NCI-H345 treated with DMSO at 0.1 percent for 48 hours (cell line): ENCODE results near the gene MAP7D1.

Experiments
- DNase-seq: peaks from one replicate; lab custom pipeline; 2025; ENCODE audit not compliant: unreplicated experiment; lab: John Stamatoyannopoulos, UW

The MAP7D1 gene

DNA sequence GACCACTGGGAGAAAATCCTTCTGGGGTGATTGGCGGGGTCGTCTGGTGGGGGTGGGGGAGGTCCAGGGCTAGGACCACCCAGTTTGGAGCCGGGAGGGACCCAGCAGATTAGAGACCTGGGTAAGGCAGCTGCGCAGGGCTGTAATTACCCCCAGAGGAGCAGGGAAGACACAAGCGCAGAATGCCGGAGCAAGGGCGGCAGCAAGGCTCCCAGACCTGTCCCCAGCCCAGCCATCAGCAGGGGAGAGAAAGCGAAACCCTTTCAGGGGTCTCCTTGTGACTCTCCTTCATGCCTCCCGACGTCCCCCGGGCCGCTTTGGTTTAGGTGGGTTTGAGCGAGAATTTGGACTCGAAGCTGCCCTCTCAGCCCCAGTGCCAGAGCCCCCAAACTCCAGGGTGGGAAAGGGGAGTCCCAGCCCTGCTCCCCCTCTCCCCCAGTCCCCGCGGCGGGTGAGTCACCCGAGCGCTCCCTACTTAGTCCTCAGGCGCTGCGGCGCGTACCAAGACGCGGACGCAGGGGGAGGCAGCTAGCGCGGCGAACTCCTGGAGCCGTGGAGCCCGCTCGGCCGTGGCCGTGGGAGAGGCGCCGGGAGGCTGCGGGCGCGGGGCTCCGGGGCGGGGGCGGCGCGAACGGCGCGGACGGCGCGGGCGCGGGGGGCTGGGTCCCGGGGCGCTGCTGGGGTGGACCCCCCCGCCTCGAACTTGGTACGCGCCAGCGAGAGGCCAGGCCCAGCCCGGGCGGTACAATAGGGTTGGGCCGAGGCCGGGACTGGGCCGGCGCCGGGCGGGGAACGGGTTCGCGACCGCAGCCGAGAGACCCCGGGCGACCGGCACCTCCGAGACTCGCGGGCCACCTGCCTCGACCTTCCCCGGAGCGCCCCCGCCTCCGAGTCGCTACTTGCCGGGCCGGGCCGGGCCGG lies at the start of gene MAP7D1:
MAP7D1 (plus strand) TSS at position 753 of the 921 bp plus-strand sequence. CDS start 258 bp downstream, outside the sequence.
- DNase-seq = peak; percentile 60

DNA sequence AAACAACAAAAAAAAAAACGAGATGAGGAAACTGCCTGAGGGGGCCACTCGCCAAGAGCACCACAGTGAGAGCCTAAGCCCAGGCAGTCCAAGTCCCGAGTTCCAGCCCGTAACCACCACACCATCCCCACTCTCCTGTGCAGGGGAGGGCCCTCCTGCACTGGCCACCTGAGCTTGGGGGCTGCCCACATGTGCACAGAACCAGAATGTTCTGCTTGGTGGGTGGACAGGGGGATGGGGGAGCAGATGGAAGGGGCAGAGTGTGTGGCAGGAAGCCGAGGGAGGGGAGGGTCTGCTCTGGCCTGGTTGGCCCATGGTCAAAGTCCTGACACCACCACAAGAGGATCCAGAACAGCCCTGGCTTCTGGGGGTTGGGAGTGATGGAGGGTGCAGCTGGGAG lies 49.7 kb upstream of the MAP7D1 start:
- no peak for DNase-seq

DNA sequence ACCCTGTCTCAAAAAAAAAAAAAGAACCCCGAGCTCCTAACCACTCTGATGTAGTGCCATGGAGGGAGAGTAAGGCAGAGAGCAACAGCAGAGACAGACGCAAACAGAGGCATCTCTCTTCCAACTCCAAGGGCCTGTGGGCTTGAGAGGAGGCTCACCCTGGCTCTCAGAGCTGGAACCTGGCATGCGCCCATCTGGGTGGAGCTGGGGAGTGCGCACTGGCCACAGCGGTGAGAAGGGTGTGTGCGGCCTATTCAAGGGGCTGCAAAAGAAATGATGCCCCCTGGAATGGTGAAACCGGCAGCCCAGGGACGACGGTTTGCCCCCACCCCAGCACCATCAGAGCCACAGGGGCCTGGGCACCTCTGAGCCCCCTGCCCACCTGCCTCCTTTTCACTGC lies 48.6 kb upstream of the MAP7D1 start:
- DNase-seq = no peak

DNA sequence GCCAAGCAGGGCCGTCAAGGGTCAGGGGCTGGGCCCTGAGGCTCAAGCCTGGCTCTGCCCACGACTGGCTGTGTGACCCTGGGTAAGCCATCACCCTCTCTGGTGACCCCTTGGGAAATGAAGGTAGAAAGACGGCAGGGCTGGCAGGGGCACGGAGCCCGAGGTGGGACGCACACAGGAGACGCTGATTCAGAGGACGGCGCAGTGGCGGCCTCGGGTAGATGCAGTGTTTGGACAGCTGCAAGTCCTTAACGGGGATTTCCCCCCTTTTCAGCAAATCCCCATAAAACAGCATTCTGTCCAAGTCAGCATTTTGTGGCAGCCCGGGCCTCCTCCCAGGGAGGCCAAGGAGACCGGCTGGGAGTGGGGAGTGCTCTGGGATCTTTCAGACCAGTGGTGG lies 47.6 kb upstream of the MAP7D1 start:
- DNase-seq = no peak

DNA sequence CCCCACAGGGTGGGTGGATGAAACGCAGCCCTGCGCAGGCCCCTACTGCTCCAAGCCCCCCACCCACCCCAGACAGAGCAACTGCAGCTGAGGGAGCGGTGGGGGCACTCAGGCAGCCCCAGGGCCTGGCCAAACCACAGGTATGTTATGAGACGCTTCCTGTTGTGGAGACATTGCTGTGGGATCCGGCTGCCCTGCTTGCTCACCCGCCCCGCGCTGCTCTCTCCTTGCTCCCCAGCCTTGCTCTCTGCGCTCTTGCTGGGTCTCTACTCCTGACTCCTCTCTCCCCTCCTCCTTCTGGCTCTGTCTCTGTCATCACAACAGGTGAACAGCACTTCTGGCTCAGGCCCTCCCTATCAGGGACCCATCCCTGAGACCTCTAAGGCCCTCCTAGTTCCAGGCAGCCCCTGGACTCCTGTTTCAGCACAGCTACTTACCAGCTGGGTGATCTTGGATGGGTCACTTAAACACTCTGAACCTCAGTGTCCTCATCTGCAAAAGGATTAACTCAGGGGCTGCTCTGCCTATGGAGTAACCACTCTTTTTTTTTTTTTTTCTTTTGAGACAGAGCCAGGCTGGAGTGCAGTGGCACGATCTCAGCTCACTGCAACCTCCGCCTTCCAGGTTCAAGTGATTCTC lies 46.8 kb upstream of the MAP7D1 start:
- no peak for DNase-seq

DNA sequence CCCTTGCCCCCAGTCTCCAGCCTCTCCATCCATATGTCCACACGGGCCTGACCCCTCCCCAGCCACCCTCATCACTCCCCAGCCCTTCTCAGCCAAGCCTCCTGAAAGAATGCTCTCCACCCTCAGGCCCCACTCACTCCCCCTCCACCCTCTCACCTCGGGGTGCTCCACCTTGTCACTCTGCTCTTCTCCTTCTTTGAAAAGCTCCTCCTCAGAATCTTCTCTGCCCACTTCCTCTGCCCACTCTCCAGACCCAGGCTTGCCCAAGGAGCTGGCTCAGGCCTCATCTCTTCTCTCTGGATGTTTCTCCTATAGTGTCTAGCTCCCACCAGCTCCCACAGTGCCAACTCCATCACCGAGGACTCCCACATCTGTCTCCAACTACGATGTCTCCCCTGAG lies 44.8 kb upstream of the MAP7D1 start:
- no peak for DNase-seq

DNA sequence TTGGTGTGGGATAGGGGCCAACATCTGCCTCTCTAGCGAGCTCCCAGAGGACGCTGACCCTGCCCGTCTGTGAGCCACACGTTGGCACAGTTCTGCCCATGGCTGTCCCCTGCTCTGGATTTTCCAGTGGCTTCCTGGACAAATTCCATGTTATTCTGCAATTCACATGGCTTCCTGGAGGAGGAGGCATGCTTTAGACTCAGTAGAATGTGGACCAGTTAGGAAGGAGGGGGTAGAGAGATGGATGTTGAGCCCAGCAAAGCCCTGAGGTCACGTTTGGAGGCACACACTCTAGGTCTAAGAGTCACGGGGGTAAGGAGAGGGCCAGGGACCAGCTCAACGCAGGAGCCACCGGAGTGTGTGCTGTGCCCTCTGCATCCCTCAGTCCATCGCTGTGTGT lies 43.1 kb upstream of the MAP7D1 start:
- no peak for DNase-seq

DNA sequence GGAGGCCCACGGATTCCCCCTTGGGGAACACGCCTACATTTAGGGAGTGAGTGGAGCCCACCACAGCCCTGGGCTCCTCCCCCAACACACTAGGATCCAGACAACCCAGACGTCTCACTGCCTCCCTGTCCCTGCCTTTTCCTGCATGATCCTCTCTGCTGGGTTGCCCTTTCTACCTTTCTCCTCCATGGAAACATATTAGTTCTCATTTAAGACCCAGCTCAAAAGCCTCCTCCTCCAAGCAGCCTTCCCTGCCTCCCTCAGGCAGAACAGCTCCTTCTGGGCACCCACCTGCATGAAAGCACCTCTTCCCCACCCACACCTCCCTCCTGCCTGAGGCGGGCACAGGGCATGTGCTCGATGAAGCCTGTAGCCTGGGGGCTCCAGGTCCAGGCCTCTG lies 41.6 kb upstream of the MAP7D1 start:
- DNase-seq = no peak

DNA sequence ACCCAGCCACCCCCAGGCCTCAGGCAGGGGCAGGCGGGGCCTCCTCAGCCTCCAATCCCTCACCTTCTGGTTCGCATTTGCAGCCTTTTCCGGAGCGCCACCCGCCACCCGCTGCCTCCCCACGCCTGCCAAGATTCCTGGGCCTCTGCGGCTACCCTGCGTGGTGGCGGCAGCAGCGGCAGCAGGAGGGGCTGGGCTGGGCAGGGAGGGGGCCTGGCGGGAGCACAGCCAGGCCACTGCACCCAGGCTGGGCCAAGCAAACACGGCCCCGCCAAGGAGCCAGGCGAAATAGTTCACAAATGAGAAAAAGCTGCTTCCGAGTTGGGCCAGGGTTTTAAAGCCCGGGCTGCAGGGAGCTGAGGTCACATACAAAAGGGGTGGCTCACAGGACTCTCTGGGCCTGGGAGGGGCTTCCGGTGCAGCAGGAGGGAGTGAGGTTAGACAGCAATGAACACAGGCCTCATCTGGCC lies 40.7 kb upstream of the MAP7D1 start:
- DNase-seq = no peak

DNA sequence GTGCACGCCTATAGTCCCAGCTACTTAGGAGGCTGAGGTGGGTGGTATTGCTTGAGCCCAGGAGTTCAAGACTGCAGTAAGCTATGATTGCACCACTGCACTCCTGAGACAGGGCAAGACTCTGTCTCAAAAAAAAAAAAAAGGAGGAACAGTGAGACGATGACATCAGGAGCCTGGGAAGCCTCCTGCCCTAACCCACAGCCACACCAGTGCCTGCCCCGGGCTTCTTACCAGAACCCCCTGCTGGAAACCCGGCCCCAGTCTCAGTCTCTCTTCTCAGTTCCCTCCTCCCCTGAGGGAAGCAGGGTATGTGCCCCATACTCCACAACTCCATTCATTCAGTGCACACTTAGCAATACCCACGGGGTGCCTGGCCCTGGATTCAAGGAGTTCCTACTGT lies 40.0 kb upstream of the MAP7D1 start:
- DNase-seq = no peak

DNA sequence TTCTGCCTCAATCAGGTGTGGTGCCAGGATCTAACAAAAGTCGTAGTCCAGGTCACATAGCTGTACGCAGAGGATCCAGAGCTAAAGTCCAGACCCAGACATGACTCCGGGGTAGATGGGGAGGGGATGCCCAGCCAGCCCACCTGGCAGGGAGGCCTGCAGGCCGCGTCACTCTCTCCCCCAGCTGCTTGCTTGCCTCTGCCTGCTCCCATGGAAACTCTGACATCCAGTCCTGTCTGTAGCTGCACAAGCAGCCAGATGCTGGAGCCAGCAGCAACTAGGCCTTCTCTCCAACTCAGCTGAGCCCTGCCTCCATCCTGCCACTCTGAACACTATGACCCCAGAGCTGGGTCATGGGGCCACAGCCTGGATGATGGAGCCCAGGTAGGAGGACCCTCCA lies 39.1 kb upstream of the MAP7D1 start:
- no peak for DNase-seq

DNA sequence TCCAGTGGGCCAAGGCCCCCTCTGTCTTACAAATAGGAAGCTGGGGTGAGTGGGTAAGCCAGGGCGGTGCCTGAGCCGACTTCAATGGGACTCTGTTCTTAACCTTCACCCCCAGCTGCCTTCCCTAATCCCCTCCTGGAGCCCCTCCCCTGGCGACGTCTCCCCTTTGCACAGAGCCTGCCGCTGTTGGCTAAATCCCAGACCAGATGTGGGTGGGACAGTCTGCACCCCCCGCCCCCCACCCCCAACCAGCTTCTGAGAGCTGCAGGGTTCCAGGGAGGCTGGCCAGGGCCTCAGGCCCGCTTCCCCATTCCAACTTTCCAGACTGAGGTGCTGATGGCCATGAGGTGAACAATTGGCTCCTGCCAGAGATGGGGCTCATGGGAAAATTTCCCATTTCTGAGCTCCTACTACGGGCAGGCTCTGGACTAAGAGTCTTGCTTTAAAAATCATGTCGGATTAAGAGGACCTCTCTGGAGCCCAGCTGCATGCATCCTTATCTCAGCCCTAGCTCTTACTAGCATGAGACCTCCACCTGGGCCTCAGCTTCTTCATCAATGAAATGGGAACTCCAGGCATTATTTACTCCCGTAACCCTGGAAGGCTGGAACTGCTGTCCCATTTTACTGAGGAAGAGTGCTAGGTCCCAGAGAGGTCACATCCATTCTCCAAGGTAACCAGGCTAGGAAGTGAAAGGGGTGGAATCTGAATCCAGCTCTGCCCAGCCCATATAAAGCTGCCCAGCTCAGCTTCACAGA lies 37.3 kb upstream of the MAP7D1 start:
- no peak for DNase-seq

DNA sequence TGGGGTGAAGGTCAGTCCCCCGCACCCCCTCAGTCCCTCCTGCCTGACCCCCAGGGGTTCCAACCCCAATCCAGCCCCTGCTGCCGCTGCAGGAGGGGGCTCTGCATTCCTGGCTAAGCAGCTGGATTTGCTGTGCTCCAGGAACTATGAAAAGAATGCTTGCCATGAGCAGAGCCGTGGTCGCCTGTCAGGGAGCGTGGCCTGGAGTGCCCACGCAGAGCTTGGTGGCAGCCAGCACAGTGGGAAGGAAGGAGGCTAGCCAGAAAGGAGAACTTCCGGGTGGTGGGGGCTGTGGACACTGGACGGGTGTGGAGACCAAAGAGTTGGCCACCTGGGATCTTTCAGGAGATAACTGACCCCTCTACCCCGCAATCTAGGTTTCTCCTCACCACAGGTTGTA lies 36.5 kb upstream of the MAP7D1 start:
- DNase-seq = no peak

DNA sequence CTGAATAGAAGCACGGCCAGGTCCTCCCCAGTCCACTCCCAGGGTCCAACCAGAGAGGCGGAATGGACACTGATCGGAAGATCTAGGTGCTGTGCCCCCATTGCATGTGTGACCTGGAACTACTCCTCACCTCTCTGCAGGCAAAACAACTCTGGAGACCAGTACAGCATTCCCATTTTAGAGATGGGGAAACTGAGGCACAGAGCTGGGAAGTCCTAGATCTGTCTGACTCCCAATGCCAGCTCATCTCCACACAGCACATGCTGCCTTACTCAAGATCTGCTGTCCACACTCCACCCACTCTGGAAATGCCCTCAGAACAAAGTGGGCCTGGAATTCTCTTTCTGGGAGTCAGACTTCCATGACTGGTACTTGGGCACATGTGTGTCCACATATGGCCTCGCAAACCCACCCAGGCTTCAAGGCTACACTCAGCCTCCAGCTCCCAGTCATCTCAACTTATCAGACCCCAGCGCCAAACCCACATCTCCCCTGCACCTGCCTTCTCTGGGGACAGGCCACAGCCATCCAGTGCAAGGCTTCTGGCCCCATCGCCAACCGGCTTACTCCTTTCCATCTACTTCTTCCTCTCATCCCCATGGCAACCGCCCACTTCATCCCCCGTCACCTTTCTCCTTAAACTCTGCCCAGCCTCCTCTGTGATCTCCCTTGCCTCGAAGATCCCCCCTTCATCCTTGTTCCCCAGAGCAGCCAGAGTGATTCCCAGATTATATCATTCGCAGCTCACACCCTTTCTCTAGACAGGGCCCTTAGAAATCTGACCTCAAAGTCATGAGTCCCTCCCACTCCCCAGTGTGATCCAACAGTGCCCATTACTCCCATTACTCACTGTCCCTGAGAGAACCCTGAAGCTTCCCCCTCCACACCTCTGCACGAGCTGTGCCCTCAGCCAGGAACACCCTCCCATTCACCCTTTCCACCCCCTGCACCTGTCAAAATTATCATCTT lies 33.6 kb upstream of the MAP7D1 start:
- DNase-seq = no peak

DNA sequence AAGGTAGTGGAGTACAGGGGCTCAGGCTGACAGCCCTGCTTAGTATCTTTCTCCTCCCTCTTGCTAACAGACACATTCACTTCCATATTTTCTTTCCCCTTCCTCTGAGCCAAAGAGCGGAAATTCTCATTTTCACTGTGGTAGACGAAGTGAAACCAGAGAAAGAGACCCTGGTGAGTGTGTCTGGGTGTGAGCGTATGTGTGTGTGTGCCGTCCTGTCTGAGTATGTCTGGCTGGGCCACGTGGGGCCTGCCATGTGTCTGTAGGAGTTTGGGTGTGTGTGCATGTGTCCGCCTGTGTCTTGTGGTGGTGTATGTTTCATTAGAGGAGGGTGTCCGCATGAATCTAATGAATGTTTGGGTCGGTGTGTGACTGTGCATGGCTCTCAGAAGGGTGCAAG lies 32.6 kb upstream of the MAP7D1 start:
- DNase-seq = no peak

DNA sequence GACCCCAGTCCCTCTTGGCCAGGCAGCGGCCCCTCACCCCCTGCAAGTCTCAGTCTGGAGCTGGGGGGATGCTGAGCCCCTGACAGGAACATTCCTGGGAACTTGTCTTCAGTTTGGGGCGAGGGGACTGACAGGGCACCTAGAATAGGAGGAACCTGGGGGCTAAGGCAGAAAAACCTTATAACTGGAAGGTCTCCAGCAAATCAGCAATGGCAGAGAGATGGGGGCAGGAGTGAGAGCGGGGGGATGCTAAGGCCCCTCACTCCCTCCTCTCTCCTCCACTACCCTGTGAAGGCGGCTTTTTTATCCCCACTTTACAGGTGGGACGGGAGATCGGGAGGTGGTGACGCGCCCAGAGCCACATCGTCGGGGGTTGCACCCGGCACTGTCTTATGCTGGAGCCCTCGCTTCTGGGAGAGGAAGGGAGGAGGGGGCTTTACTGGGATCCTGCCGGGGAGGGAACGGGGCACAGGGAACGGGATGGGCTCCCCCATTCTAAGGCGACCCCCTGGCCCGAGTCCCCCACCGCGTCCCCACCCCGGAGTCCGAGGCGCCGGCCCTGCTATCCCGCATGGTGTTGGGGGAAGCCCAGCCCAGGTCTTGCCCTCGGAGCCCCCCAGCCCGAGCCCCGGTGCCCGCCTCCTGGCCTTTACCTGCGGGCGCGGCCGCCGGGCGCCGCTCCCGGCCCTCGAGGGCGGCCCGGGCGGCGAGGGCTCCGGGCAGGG lies 31.4 kb upstream of the MAP7D1 start:
- DNase-seq = no peak

DNA sequence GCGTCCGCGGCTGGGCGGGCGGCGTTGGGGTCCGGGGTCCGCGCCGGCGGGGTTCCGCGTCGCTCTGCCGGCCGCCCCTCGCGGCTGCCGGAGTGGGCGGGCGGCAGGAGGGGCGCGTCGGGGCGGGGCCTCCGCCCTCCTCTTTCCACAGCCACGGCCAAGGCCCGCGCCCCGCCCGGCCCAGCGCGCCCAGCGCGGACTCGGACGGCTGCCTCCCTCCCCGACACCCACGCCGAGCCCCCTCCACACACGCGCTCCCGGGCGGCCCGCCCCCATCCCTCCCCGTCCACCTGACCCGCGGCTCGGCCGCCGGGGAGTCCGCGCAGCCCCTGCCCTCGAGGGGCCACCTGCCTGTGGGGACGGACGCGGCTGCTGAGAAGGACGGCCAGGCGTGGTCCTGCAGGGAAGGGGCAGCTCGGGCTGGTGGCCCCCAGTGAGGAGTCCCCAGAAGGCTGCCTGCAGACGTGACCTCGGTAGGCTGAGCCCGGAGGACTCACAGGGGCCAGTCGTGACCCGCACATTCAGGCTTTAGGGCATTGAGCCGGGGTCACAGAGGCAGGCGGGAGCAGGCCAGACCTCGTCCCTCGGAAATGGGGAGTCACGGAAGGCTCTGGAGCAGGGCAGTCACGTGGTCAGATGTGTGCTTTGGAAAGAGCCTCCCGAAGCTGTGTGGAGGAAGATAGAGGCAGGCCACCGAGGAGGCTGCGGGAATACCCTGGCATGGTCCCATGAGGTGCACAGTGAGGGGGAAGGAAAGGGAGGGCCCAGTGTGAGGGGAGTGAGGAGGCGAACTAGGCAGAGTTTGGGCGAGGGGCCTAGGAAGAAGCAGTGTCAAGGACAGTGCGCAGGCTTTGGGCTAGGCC lies 30.6 kb upstream of the MAP7D1 start, which contains the start of gene COL8A2:
COL8A2 (minus strand) TSS at position 94 of the 863 bp plus-strand sequence. CDS start 24,980 bp downstream, outside the sequence.
- DNase-seq = no peak

DNA sequence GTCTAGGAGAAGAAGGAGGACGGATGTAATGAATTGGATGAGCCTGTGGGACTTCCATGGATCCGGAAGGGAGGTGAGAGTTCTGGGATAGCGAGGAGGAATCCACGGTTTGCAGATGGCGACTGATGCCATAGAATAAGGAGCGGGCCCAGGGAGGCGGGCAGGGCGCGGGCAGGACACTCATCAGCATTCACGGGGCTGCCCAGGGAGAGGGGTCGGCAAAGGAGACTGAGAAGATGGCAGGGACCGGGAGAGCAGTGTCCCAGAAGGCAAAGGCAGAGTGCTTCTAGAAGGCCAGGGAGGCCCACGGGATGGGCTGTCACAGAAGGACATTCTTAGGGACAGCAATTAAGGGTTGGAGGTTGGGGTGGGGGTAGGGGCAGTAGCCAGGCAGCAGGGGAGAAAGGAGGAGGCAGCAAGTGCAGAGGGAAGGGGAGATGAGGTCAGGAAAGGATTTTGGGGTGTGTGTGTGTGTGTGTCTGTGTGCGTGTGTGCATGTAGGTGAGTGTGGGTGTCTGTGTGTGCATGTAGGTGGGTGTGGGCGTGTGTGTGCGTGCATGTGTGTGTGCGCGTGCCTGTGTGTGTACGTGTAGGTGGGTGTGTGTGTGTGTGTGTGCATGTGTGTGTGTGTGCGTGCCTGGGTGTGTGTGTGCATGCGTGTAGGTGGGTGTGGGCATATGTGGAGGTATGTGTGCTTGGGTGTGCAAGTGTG lies 29.8 kb upstream of the MAP7D1 start:
- DNase-seq = no peak
